Heart right ventricle (tissue), 16 donors: ENCODE results near the gene CAMK2A. TPM values are rescaled to one million over a fixed set of nuclear protein-coding genes. Genes with fewer than 3 reads are reported as not detected.
"Not testable (repeated sequence)": the region's sequence is repeated elsewhere in the genome, so short reads cannot be mapped to it uniquely, and the experiment has no call there.

Source experiments
- ATAC-seq, 8 donors: fragments of 200-7000 bp; cut with Tn5 transposase; one replicate each; pipeline ENCODE4 v1.9.1; 2020; ENCODE audit warnings: mild to moderate bottlenecking in 8 of 8, moderate library complexity in 8 of 8, moderate number of reproducible peaks in 1 of 8
- DNase-seq, 2 donors: peaks; one replicate each; pipeline ENCODE4 v3.0.0-alpha.2; 2020
- H3K27ac ChIP-seq, 10 donors: fragments of 200-600 bp; sonication (generic) in 2 of 10; one replicate each; pipeline versions ENCODE4 v1.5.0 to v1.8.0; 2020 to 2022; ENCODE audit warnings: mild to moderate bottlenecking in 3 of 10
- H3K27me3 ChIP-seq, 7 donors: fragments of 200-600 bp; one replicate each; pipeline ENCODE4 v1.8.0; 2021 to 2022; ENCODE audit warnings: mild to moderate bottlenecking in 2 of 7
- H3K36me3 ChIP-seq, 9 donors: fragments of 200-600 bp; sonication (generic) in 1 of 9; one replicate each; pipeline versions ENCODE4 v1.5.0 to v1.8.0; 2020 to 2022; ENCODE audit warnings: mild to moderate bottlenecking in 2 of 9
- H3K4me1 ChIP-seq, 9 donors: fragments of 200-600 bp; sonication (generic) in 1 of 9; one replicate each; pipeline versions ENCODE4 v1.5.0 to v1.8.0; 2020 to 2022; ENCODE audit warnings: mild to moderate bottlenecking in 4 of 9
- H3K4me3 ChIP-seq, 10 donors: fragments of 200-600 bp; sonication (generic) in 2 of 10; one replicate each; pipeline versions ENCODE4 v1.5.0 to v1.8.0; 2020 to 2022; ENCODE audit warnings: mild to moderate bottlenecking in 7 of 10, moderate library complexity in 2 of 10
- H3K9me3 ChIP-seq, 11 donors: fragments of 200-600 bp in 10 of 11; sonication (generic) in 2 of 11; one replicate each; pipeline versions ENCODE4 v1.5.0 to v1.8.0; 2013 to 2022; ENCODE audit warnings: mild to moderate bottlenecking in 2 of 11, control low read depth in 1 of 11, moderate library complexity in 1 of 11
- CTCF ChIP-seq, 9 donors: fragments of 200-600 bp; sonication (generic) in 2 of 9; IDR thresholded peaks; one replicate each; pipeline versions ENCODE4 v1.5.0 to v1.8.0; 2021 to 2022; ENCODE audit warnings: antibody characterized with exemption in 9 of 9, mild to moderate bottlenecking in 5 of 9, moderate library complexity in 1 of 9
- WGBS, 2 donors: extraction: QIAGEN DNeasy Blood & Tissue Kit; methylation state at CpG; one replicate each; pipeline ENCODE4 v1.1.7; 2013; ENCODE audit warnings: inconsistent platforms in 1 of 2; 5-methylcytosine and 5-hydroxymethylcytosine counted together
- intact Hi-C, 10 donors: fragments of 100-400 bp; cut with DNase I; formaldehyde crosslinking; loops; one replicate each; pipeline versions ENCODE4 v1.11.1 to v1.14.2; 2022
- polyA plus RNA-seq, 2 donors: library from polyadenylated mRNA; stranded (reverse); fragments of 200-250 nt; gene quantifications; one replicate each; pipeline ENCODE4 v1.2.3, GENCODE V29; 2013
- total RNA-seq, 10 donors: library from RNA; stranded (reverse); fragmentation: NEBNext Ultra II Directional in 3 of 10; extraction: Animal tissue kit (Norgen Biotek cat#: 25700) in 3 of 10; gene quantifications; one replicate each; pipeline versions ENCODE4 v1.2.1 to v1.2.4, GENCODE V29; 2021 to 2023
- donor health status: Arrhythmogenic right ventricular cardiomyopathy.
- donor health status: ischemic (EF 13 %, LVEDD 7.1; RV severe dilation, severe dysfunction).
- donor health status: healthy with polysubstance abuse.
- donor health status: DM: no; HTN: yes; CAD: no.
- donor health status: DM: no; HTN: no; CAD: no.
- donor health status: ischemic (EF 25% LVEDD 6.9; RV normal size, moderate dysfunction).
- donor health status: ischemic (EF 25% LVEDD 5.7; RV mildly dilated, moderate dysfunction).
- donor health status: healthy.
- donor health status: DM: yes; HTN: yes; CAD: no.
- donor health status: Ischemic cardiomyopathy.
- donor health status: ischemic (EF 35%, LVEDD 5.7; RV mildly dilated, moderate dysfunction).
- donor health status: nonischemic (EF 11% LVEDD 7.7; RV severe dilation, severe dysfunction).
- donor health status: DM: yes; HTN: yes; CAD: no.
- donor health status: PGD.
- donor health status: ischemic (EF 29% LVEDD 5.4; RV normal size, mild dysfunction).
- donor health status: nonischemic (EF 23%, LVEDD 6.1; RV moderate dilation, normal function).

CAMK2A gene
- total and polyA plus RNA-seq, 12 donors = 1.2 to 25.7 (median 17.9) TPM

GRCh38 chr5:150252489-150252888 lies 37.1 kb downstream of the CAMK2A start:
- H3K4me3 ChIP-seq = no peak overlapping the region
- 89 to 90% methylated on average over 6 of the region's 6 CpGs for WGBS, 2 donors
- intact Hi-C loops = no loop called here
- H3K36me3 ChIP-seq = no peaks in the 10 kb centered on the region
- peaks cover 0 to 8% (median 0%) of the 10 kb centered on the region in 9 donors for H3K4me1 ChIP-seq
- H3K9me3 ChIP-seq = no peaks in the 10 kb centered on the region
- H3K27ac ChIP-seq = no peak overlapping the region
- TF ChIP-seq CTCF (IDR thresholded peaks at IDR 0.05) = no peak
- no peak for DNase-seq
- ATAC-seq = no peak
- H3K27me3 ChIP-seq = no peaks in the 10 kb centered on the region

- 93% methylated on average over 7 of the region's 7 CpGs for WGBS, 2 donors
- ATAC-seq = no peak
- no peaks in the 10 kb centered on the region for H3K36me3 ChIP-seq
Measured at GRCh38 chr5:150251504-150251903, 38.1 kb downstream of the CAMK2A start.

GRCh38 chr5:150249744-150250143 lies 39.8 kb downstream of the CAMK2A start:
- Histone ChIP-seq H3K9me3 (no peaks in the 10 kb centered on the region), H3K36me3 (no peaks in the 10 kb centered on the region), H3K27ac (no peak overlapping the region), H3K27me3 (no peaks in the 10 kb centered on the region), H3K4me1 (peaks cover 0 to 25% (median 10%) of the 10 kb centered on the region in 9 donors), H3K4me3 (no peak overlapping the region)
- ATAC-seq (no peak), DNase-seq (no peak)
- TF ChIP-seq CTCF (IDR thresholded peaks at IDR 0.05) = no peak
- intact Hi-C loops = no loop called here
- 90 to 91% methylated on average over 5 of the region's 5 CpGs for WGBS, 2 donors

More at GRCh38 chr5:150251504-150251903, 38.1 kb downstream of the CAMK2A start:
- no peaks in the 10 kb centered on the region for H3K9me3 ChIP-seq
- no peak overlapping the region for H3K4me3 ChIP-seq
- no peak for TF ChIP-seq CTCF (IDR thresholded peaks at IDR 0.05)
- peaks cover 0 to 13% (median 0%) of the 10 kb centered on the region in 9 donors for H3K4me1 ChIP-seq
- intact Hi-C loops = no loop called here
- no peak for DNase-seq
- no peak overlapping the region for H3K27ac ChIP-seq
- H3K27me3 ChIP-seq = no peaks in the 10 kb centered on the region

- 81 to 90% methylated on average over 3 of the region's 3 CpGs for WGBS, 2 donors
- no peaks in the 10 kb centered on the region for H3K9me3 ChIP-seq
- intact Hi-C loops = no loop called here
- H3K27ac ChIP-seq = no peak overlapping the region
- peaks cover 0 to 33% (median 8%) of the 10 kb centered on the region in 9 donors for H3K4me1 ChIP-seq
- no peaks in the 10 kb centered on the region for H3K27me3 ChIP-seq
- ATAC-seq (no peak), DNase-seq (no peak)
- no peak overlapping the region for H3K4me3 ChIP-seq
- no peak for TF ChIP-seq CTCF (IDR thresholded peaks at IDR 0.05)
- H3K36me3 ChIP-seq = no peaks in the 10 kb centered on the region
Measured at GRCh38 chr5:150248946-150249345, 40.6 kb downstream of the CAMK2A start.

- H3K36me3 ChIP-seq, DNase-seq, H3K9me3 ChIP-seq, ATAC-seq, H3K27me3 ChIP-seq, H3K27ac ChIP-seq, intact Hi-C loops, H3K4me3 ChIP-seq: not testable (repeated sequence)
- WGBS, 2 donors = 88 to 93% methylated on average over 6 of the region's 6 CpGs
- H3K4me1 ChIP-seq = peaks cover 0 to 37% (median 8%) of the 10 kb centered on the region in 9 donors
Measured at GRCh38 chr5:150248493-150248892, 41.1 kb downstream of the CAMK2A start.
